HG02840 (cell line): Measurements from ENCODE around the gene IMMP2L.

Experiments used
- ATAC-seq: cut with Tn5 transposase; IDR thresholded peaks from one replicate; pipeline ENCODE4 v1.9.1; 2021; ENCODE audit warnings: mild to moderate bottlenecking, moderate library complexity, moderate number of reproducible peaks; ENCODE audit not compliant: unreplicated experiment, low FRiP score

IMMP2L gene

DNA sequence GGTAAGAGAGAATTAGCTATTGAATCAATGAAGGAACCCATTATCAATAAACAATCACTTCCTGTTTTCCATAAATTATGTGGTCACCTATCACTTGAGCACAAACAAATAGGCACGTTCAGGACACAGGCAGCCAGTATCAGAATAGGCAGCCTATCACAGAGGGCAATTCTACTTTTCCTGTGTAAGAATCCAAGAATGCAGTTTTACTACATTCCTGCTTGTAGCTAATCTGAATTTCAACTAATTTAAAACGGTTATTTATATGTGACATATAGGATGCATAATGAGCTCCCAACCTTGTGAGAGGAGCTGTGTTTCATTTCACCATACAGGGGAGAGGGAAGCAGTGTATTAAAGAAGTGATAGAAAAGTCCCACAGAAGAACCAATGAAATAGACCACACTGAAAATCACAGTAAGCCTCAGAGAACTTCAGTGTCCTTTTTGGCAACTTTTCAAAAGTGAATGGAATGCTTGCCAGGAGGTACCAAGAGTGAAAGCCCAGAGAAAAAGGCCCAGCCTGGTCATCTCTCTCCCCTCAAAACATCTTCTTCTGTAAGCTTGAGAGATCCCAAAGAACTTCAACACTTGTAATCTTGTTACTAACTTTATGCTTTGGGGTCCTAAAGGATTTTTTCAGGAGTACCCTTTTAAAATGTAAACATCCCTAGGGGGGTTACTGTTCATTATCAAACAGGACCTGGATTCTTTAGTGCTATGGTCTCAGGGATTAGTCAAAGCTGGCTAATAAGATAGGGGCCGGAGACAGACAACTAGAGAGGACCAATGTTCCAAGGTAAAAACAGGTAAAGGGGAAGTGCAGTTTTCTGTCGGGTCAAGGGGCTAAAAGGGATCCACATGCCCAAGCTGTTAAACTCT is 1.3 kb downstream of the IMMP2L start:
- no peak for ATAC-seq

DNA sequence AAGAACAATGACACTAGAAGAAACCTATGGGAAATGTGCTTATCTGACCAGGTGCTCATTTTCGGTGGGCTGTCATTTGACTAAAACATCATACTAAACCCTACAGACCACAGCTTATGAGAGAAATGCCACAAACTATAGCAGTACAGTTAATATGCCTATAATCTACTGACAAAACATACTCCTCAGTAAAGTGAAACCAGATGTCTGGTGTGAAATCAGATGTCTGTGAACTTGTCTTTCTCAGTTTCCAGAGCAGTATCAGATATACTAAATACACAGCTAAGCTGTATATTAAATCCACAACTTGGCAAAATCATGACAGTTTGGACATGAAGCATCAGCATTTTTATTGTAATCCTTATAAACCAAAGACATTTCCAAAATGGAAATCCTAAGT is 3.3 kb downstream of the IMMP2L start:
- ATAC-seq = peak; percentile 56

DNA sequence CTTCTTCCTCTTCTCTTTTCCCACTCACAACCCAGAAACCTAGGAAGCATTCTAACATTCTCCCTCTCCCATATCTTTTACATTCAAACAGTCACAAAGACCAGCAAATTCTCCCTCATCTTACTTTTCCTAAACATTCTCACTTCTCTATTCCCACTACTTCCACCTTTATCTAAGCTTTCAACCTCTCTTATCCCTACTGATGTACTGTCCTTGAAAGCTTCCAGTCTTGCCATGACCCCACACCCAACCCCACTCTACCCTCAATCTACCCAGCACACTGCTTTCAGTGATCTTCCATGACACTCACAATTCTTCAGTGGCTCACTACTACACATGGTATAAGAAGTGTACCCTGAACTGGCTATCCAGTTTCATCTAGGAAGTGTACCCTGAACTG is 5.3 kb downstream of the IMMP2L start:
- no peak for ATAC-seq

DNA sequence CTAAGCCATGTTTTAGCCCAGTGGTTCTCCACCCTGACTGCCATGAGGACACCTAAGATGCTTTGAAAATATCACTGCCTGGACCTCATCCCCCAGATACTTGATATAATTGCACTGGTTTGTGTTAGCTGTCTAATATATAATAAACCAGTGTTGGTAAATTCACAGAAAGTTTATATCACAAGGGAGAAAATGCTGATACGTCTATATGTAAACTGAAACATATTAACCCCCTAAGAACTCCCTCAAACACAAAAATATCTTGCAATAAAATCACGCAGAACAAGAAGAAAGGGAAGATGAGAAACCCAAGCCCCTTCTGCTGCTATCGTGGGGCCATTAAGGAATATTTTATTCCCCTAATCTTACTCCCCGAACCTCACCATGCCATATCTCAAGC is 8.2 kb downstream of the IMMP2L start:
- no peak for ATAC-seq

DNA sequence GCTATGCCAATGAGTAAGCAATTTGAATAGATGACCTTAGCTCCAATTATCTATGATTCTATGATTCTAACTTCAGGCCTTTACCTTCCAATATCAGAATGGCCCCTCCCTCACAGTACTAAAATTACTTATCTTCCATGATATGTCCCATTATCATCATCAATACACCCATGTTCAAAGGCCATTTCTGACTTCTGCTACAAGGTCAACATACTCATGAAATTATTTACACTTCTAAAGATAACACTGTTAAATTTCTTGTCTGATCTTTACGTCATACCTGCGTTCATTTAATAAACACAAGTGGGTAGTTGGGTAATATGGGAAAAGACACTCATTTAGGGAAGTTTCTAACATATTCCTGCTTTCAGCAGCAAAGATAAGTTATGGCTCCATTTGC is 21.2 kb downstream of the IMMP2L start:
- no peak for ATAC-seq

DNA sequence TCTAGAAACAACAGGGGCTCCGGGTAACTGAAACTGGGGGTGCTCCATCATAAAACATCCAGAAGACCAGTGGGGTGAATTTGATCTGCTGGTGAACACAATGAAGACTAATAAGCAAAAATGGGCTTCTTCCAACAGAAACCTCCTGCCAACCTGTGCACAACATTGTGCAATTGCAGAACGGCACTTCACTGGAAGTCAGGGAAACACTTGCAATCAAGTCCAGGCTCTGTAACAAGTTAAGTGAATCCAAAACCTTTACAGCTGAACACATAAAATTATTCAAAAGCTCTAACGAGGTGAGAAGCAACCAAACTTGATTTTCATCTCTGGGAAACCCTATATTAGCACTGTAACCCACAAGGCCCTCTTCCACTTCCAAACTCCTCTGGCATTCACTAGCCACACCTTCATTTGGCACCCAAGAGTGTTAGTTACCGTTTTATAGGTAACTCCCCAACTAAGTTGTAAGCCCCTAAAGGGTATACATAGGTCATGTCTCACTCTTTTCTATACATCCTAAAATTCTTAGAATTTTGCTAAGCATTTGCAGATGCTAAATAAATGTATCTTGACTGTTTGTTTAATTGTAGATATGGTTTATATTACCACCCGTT is 22.0 kb downstream of the IMMP2L start:
- no peak for ATAC-seq

DNA sequence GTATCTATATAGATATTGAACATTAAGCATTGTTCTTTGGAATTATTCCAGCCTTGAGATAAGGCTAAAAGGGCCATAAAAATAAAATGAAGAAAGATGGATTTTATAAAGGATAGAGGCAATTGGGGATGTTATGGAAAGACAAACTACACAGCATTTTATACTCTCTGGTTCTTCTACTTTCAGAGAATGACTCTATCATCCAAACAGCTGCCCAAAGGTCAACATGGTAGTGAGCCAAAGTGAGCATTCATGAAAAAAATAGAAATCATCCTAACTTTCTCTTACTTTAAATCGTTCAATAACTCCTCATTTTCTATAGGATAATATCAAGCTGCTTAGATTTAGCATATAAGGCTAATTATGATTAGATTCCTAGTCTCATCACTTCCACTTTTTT is 25.2 kb downstream of the IMMP2L start:
- no peak for ATAC-seq

DNA sequence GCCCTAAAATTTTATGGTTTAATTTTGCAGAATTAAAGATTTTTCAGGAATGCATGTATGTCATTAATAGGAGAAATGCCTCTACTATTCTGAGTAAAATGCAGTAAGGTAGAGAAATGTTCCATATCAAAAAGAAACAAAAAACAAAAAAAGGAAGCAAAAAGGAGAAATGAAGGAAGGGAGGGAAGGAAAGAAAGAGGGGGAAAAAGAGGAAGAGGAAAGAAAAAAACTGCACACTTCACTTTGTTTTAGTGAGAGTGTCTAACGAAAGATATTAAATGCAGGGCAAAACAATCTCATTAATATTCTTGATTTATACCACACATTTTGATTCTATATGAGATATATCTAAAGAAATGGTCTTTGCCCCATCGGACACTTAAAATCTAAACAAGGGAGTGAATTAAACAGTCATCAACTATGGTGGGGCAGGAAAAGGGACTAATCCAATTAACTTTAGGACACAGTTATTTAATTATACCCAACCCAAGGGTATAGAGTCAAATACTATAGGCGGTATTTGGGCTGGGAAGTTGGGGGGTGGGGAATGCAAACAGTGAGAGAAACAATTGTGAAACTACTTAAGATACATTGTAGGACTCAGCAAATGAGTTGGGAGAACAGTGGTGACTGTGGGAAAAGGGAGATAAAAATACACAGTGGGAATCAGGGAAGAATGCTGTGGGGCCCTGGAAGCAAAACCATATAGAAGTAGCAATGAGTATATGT is 27.0 kb downstream of the IMMP2L start:
- no peak for ATAC-seq

DNA sequence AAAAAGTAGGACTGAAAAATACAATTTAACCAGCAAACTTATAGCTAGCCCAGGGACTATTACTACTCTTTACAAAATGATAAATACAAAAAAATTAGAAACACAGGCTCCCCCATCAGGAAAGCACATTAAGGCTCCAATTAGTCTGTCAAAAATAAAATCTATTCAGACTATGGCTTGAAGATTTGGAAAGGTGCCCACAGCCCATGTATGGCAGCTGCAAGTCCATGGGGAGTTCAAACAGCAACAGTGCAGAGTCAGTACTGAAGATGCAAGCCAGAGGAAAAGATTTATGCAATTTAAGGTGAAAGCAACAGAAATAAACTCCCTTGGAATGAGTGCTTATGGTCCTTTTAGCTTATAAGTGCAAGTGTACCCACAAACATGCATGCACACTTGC is 29.7 kb downstream of the IMMP2L start:
- no peak for ATAC-seq

DNA sequence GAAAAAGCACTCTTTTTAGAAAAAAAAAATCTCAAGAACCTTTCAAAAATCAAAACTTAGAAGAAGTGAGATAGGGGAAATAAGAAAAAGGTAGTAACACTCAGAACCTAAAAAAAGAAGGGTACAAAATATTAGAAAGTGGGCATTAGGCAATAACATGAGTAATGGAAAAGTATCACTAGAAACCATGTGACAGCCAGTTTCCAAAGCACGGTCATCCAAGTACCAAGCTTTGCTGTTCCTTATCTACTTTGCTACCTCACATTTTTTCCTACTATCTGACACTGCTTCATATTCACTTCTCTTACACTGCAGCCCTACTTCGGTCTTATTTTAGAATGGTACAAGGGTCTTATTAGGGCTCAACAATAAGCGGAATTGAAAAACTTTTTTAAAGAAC is 30.3 kb downstream of the IMMP2L start:
- ATAC-seq = no peak

DNA sequence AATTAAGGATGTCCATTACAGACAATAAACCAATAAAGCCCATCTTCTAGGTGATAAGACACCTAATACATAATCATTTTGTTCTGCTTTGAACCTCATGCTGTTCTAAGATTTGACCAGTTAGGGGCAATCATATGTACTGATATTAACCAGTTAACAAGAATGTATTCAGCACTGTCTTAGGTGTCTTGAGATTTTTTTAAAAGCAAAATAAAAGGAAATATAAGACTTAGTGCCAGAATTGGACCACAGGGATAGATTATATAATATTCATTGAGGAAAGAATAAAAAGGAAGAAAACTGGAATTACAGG is 32.0 kb downstream of the IMMP2L start:
- ATAC-seq = no peak

DNA sequence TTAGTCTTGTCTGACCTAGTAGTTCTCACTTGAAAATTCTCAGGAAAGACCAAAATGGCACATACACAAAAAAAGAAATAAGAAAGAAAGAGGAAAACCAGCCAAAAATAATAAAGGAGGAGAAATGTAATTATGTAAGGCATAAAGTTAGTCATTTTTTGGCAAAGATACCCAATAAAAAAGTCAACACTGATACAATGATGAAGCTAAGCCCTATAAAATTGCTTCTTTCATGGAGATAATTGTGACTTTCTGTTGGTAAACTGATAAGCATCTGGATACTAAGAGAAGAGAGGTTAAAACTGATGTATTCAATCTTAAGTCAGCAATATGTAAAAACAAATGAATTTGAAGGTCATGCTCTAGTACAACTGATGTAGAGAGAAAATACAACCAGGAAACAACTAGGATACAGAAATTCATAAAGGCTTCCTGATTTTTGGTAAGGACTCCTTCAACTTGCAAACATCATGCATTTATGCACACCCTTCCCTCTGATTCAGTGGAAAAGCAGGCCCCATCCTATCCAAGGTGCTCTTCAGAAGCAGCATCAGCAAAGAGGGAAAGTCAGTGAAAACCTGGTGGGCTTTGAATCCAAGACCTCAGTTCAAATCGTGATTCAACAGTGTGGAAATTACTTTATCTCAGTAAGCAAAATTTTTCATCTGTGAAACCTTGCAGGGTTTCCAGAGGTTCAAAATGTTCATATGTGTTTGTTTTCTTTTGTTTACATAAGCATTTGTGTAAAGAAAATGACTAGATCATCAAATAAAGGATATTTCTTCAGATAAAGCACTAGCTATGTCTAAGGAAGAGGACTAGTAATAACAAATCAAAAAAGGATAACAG is 32.6 kb downstream of the IMMP2L start:
- ATAC-seq = no peak

DNA sequence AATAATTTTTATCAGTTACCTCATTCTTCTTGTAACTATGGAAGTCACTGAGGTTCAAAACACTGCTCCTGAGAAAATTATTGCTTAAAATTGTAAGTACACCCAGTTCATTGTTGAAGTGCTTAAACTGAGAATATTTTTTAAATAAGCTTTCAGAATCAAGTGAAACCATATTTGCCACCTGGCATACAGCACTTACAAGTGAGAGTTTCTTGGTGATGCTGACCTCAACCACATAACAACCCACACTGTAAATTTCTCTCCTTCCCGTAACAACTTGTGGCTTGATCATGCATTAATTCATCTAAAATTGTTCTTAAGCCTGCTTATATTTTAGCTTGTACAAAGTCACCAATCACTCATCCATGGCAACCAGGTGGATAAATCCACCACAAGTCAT is 34.0 kb downstream of the IMMP2L start:
- peak; percentile 58 for ATAC-seq

DNA sequence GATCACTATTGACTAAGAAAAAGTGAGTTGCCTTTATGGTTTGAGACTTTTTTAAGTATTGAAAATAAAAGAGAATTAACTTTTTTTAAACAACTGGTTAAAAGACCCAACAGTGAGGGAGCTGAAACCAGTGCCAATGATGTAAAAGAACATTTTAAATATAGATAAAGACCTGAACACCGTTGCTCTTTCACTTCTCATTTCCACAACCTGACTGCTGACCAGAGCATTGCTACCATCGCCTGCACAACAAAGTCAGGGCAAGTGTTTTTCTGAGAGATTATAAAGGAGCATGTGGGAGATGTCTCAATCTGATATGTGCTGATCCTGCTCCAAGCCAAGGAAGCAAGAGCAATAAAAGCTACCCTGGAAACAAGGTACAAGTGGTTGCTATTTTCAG is 34.7 kb downstream of the IMMP2L start:
- ATAC-seq = peak; percentile 80

DNA sequence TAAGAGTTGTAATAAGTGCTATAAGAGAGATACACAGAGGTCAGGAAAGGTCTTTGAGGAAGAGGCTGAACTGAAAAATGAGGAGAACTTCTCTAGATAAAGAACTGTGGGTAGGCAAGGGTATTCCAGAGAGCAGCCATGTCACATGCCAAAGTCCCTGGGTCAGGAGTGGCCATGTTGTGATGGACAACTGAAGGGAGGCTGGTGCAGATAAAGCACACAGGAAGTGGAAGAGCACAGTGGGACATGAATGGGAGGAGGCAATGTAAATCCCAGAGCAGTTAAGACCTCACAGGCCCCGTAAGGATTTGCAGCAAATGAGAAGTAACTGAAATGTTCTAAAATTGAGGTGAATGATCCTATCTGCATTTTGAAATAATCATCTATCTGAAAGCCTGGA is 37.2 kb downstream of the IMMP2L start:
- ATAC-seq = no peak

DNA sequence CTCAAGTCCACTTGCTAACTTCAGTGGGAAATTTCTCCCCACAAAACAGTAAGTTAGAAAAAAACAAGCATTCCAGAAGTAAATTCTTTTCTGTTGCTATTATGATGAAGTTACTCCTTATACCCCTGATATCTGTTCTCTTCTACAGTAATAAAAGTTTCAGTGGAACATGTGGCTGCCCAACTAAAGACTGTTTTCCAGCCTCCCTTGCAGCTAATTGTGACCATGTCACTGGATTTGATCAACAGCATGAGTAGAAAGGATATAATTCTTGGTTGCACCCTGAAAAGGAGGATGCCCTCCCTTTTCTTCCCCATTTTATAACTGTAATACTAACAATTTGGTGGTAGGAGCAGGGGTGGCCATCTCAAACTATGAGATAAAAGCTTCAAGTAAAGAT is 40.6 kb downstream of the IMMP2L start:
- ATAC-seq = no peak

DNA sequence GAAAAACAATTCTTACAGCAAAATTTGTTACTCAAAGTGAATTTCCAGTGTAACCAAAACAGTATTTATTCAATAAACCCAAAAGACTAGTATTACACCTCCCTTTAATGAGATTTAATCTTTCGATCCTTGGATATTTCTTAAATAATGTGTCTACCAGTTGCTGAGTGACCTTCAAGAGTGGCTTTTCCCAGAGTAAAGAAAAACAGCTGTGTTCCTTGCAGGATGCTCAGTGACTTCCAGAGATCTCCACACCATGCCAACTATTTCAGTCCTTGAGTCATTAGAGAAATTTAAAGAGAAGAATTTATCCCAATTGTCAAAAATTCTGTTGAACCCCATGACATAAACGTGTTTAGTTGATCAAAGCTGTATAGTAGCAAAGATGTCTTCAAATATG is 44.0 kb downstream of the IMMP2L start:
- no peak for ATAC-seq

DNA sequence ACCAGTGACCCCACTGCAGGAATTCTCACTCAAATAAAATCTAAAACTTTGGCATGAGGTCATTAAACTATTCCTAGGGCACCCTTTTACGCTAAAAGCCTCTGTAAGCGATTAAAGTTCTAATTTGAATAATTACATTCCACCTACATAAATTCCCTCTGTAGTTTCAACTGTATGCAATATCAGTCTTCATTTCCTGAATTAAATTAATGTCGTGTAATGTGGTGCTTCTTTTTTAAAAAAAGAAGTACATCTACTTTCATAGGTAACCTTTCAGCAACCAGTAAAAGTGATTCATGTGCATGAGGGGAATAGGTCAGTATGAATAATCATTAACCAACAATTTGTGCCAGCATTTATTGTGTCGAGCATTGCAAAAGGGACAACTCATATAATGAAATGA is 44.7 kb downstream of the IMMP2L start:
- no peak for ATAC-seq

DNA sequence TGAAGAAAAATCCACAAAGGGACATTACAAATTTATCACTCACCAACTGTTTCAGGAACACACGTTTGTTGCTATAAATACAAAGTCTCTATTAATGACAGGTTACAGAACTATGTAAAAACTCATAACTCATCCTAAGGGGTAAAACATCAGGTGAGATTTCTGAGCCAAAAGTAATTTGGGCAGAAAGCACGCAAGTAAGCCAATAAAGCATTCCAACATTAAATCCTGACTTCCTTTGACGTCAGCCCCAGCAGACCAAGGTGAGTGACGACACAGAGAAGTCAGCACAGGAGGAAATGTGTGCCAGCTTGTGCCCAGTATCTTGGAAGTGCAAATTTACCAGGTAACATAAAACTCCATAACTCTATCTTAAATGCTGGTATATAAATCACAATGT is 45.7 kb downstream of the IMMP2L start:
- no peak for ATAC-seq

DNA sequence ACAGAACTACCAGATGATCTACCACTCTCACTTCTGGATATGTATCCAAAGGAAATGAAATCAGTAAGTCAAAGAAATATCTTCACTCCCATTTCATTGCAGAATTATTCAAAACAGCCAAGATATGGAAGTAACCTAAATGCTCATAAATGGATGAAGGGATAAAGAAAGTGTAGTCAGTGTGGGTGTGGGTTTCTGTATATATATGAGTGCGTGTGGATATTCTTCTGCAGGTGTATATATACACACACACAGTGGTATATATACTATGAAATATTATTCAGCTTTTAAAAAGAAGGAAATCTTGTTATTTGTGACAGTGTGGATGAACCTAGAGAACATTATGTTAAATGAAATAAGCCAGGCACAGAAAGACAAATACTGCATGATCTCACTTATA is 48.7 kb downstream of the IMMP2L start:
- no peak for ATAC-seq

DNA sequence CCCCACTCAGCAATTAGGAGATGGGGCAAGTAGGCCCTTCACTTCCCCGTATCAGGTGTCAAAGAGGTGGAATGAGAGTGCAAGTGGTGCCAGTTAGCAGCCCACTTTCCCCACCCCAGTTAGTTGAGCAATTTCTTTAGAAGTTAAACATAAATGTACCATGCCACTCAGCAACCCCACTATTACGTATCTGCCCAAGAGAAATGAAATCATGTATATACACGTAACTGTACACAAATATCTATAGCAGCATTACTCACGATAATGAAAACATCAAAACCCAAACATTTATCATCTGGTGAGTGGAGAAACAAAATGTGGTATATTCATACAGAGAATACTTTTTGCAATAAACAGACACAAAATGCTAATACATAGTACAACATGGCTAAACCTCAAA is 50.4 kb downstream of the IMMP2L start:
- ATAC-seq = no peak
